Measurements from ENCODE around the gene EDEM3. TPM values are rescaled to one million over a fixed set of nuclear protein-coding genes. Genes with fewer than 3 reads are reported as not detected.
"Not testable (repeated sequence)": the region's sequence is repeated elsewhere in the genome, so short reads cannot be mapped to it uniquely, and the experiment has no call there.

The EDEM3 gene
- polyA plus RNA-seq, 1 experiment, result 10.4 TPM

DNA sequence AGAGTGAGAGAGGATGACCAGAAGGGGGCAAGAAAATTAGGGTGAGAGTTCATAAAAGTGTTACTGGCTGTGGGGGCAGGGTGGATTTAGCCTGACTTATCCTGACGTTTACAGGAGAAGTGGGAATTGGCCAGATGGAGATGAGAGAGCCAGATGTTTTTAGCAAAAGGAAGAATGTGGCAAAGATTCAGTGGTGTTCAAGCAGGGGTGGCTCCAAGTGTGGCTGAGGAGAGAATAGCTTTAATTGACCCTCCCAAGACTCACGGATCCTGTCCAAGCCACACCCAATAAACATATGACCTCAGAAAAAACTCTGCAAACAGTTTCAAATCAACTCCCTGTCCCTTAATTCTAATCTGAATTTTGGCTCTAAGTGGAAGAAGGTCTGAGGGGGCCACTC, 35.2 kb upstream of the EDEM3 start:
- ChIA-PET CTCF (interaction anchor here (1.4 to 1.5 kb wide), 2 partner anchors 17 to 65 kb away, joined by 3 to 4 read pairs; no protein-coding TSS in a partner anchor), POLR2A (no interaction called here)
- no peaks in the 10 kb centered on the region for H3K27me3 ChIP-seq (ENCODE audit: control insufficient read depth, insufficient read depth, low read length)
- H3K36me3 ChIP-seq (ENCODE audit: control insufficient read depth, insufficient read depth, low read length), result no peaks in the 10 kb centered on the region
- no peak overlapping the region for H3K4me3 ChIP-seq (ENCODE audit: low read depth, low read length)
- no peak for TF ChIP-seq CTCF (IDR thresholded peaks at IDR 0.05; ENCODE audit: insufficient read depth, low read depth, low read length)
- DNase-seq (ENCODE audit: low read depth), result no peak

GRCh38 chr1:184788970-184789369, 34.3 kb upstream of the EDEM3 start:
- Histone ChIP-seq H3K27me3 (ENCODE audit: control insufficient read depth, insufficient read depth, low read length) (no peaks in the 10 kb centered on the region), H3K4me3 (ENCODE audit: low read depth, low read length) (no peak overlapping the region), H3K36me3 (ENCODE audit: control insufficient read depth, insufficient read depth, low read length) (no peaks in the 10 kb centered on the region)
- CTCF ChIA-PET, result interaction anchor here (1.4 to 1.5 kb wide), 2 partner anchors 18 to 64 kb away, joined by 3 to 4 read pairs; no protein-coding TSS in a partner anchor
- TF ChIP-seq CTCF (IDR thresholded peaks at IDR 0.05; ENCODE audit: insufficient read depth, low read depth, low read length), result no peak
- DNase-seq (ENCODE audit: low read depth), result no peak
- POLR2A ChIA-PET, result no interaction called here

GRCh38 chr1:184785529-184785928, 30.9 kb upstream of the EDEM3 start:
- no peak for TF ChIP-seq CTCF (IDR thresholded peaks at IDR 0.05; ENCODE audit: insufficient read depth, low read depth, low read length)
- no peak overlapping the region for H3K4me3 ChIP-seq (ENCODE audit: low read depth, low read length)
- ChIA-PET POLR2A (no interaction called here), CTCF (no interaction called here)
- DNase-seq (ENCODE audit: low read depth), result no peak
- no peaks in the 10 kb centered on the region for H3K36me3 ChIP-seq (ENCODE audit: control insufficient read depth, insufficient read depth, low read length)
- H3K27me3 ChIP-seq (ENCODE audit: control insufficient read depth, insufficient read depth, low read length), result no peaks in the 10 kb centered on the region

DNA sequence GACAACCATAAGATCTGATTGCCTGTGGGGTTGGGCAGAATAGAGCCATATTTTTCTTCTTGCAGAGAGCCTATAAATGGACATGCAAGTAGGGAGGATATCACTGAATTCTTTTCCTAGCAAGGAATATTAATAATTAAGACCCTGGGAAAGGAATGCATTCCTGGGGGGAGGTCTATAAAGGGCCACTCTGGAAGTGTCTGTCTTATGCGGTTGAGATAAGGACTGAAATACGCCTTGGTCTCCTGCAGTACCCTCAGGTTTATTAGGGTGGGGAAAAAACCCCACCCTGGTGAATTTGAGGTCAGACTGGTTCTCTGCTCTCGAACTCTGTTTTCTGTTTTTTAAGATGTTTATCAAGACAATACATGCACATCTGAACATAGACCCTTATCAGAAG, 29.1 kb upstream of the EDEM3 start:
- POLR2A ChIA-PET; DNase-seq (ENCODE audit: low read depth); H3K4me3 ChIP-seq (ENCODE audit: low read depth, low read length); CTCF ChIA-PET; H3K36me3 ChIP-seq (ENCODE audit: control insufficient read depth, insufficient read depth, low read length); H3K27me3 ChIP-seq (ENCODE audit: control insufficient read depth, insufficient read depth, low read length): not testable (repeated sequence)

DNA sequence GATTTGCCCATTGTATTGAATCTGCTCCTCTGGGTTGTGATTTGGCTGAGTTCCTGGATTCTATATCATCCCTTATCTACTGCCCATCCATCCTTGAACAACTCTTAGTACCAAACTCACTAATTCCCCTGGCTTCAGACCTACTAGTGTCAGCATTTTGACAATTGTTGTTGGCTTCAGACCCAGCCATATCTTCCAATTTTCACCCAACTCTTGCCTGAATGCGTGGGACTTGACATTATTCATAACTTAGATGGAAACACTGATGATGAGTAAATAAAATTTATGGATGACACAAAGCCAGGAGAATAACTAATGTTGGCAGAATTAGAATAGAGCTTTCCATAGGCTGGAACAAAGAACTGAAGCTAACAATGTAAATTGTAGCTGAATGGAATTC, 27.3 kb upstream of the EDEM3 start:
- DNase-seq (ENCODE audit: low read depth), result no peak
- POLR2A ChIA-PET, result no interaction called here
- Histone ChIP-seq H3K27me3 (ENCODE audit: control insufficient read depth, insufficient read depth, low read length) (no peaks in the 10 kb centered on the region), H3K4me3 (ENCODE audit: low read depth, low read length) (no peak overlapping the region), H3K36me3 (ENCODE audit: control insufficient read depth, insufficient read depth, low read length) (no peaks in the 10 kb centered on the region)
- TF ChIP-seq CTCF (IDR thresholded peaks at IDR 0.05; ENCODE audit: insufficient read depth, low read depth, low read length), result no peak
- CTCF ChIA-PET, result no interaction called here

DNA sequence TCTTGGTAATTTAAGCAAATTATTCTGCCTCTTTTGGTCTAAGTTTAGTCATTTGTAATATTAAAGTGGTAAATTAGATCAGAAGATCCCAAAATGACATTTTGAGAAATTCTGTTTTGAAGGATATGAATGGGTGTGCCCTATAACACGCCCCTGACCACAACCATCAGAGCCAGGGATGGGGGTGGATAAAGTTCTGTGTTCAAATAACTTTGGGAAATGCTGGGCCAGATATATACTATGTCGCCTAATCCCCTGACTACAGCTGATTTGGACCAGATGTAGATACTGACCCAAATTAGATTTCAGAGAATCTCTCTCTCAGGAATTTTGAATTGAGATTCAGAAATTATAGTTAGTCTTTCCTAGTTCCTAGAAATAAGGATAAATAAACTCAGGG, 21.2 kb upstream of the EDEM3 start:
- no peaks in the 10 kb centered on the region for H3K27me3 ChIP-seq (ENCODE audit: control insufficient read depth, insufficient read depth, low read length)
- ChIA-PET CTCF (no interaction called here), POLR2A (no interaction called here)
- TF ChIP-seq CTCF (IDR thresholded peaks at IDR 0.05; ENCODE audit: insufficient read depth, low read depth, low read length), result no peak
- H3K36me3 ChIP-seq (ENCODE audit: control insufficient read depth, insufficient read depth, low read length), result no peaks in the 10 kb centered on the region
- no peak for DNase-seq (ENCODE audit: low read depth)
- no peak overlapping the region for H3K4me3 ChIP-seq (ENCODE audit: low read depth, low read length)

All from BJ (cell line).